Body of pancreas (tissue), 4 donors: ENCODE results near the gene ANKRD44. TPM values are rescaled to one million over a fixed set of nuclear protein-coding genes. Genes with fewer than 3 reads are reported as not detected.
A peak's percentile ranks its signal among the peaks of the same experiment; 100 is the strongest.
"Not testable (repeated sequence)": the region's sequence is repeated elsewhere in the genome, so short reads cannot be mapped to it uniquely, and the experiment has no call there.

ENCODE experiments used
- ATAC-seq: fragments of 150-250 bp; one replicate; pipeline ENCODE4 v1.9.1; 2016
- DNase-seq, 4 donors: peaks; one replicate each; pipeline ENCODE4 v3.0.0-alpha.2; 2019
- H3K27ac ChIP-seq, 4 donors: fragments of 200-600 bp; sonication (generic); 1 replicate in 3 of 4; 2 replicates in 1 of 4; pipeline versions ENCODE4 v1.5.1 to v1.6.1; 2016 to 2019; ENCODE audit warnings: mild to moderate bottlenecking in 1 of 4, mixed read lengths in 1 of 4, moderate library complexity in 1 of 4
- H3K27me3 ChIP-seq, 2 donors: fragments of 200-600 bp; sonication (generic); one replicate each; pipeline ENCODE4 v1.6.0; 2016; ENCODE audit warnings: mild to moderate bottlenecking in 1 of 2
- H3K36me3 ChIP-seq, 2 donors: fragments of 200-600 bp; sonication (generic); replicated peaks in 1 of 2; 2 replicates each; pipeline ENCODE4 v1.5.1; 2016; ENCODE audit warnings: low read depth in 2 of 2; ENCODE audit not compliant: insufficient read depth in 1 of 2
- H3K4me1 ChIP-seq: fragments of 200-600 bp; sonication (generic); one replicate; pipeline ENCODE4 v1.6.0; 2016
- H3K4me3 ChIP-seq, 2 donors: fragments of 200-600 bp; sonication (generic); 1 replicate in 1 of 2; 2 replicates in 1 of 2; pipeline ENCODE4 v1.5.1; 2016 to 2019
- H3K9me3 ChIP-seq, 3 donors: fragments of 200-600 bp; sonication (generic); 1 replicate in 2 of 3; 2 replicates in 1 of 3; pipeline ENCODE4 v1.5.1; 2016
- POLR2A ChIP-seq, 3 donors: fragments of 450-650 bp; IDR thresholded peaks; one replicate each; pipeline ENCODE4 v1.6.1; 2016; ENCODE audit warnings: antibody characterized with exemption in 3 of 3, mild to moderate bottlenecking in 2 of 3
- WGBS, 2 donors: methylation state at CpG; one replicate each; pipeline ENCODE4 v1.1.5; 2017; 5-methylcytosine and 5-hydroxymethylcytosine counted together
- intact Hi-C: fragments of 100-400 bp; cut with DNase I; formaldehyde crosslinking; loops from one replicate; pipeline ENCODE4 v1.15.1; 2023
- total RNA-seq, 2 donors: library from RNA; depleted of rRNA; stranded (reverse); fragments of >200 nt; gene quantifications; one replicate each; pipeline ENCODE4 v1.1.0, GENCODE V29; 2016
- TF ChIP-seq, protein P1 (sequence below), 7 experiments: fragments of 450-650 bp in 4 of 7; fragments of 200-600 bp in 3 of 7; sonication (generic) in 3 of 7; IDR thresholded peaks; one replicate each; pipeline ENCODE4 v1.5.1; 2016 to 2019; ENCODE audit warnings: antibody characterized with exemption in 7 of 7

The ANKRD44 gene
- total RNA-seq, 2 donors from 2014 or later, result 12.2 TPM

DNA sequence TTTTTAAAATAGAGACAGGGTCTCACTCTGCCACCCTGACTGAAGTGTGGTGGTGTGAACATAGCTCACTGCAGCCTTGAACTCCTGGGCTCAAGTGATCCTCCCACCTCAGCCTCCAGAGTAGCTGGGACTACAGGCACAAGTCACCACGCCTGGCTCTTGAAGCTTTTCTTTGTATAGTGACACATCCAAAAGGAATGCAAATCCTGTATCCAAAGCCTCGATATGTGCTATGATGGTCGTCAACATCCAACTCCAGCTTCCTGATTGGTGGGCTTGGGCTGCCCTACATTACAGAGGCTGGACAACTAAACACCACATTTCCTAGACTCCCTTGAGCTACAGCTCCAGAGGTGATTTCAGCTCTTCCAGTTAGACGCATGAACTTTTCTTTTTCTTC lies 282.4 kb downstream of the ANKRD44 start:
- Histone ChIP-seq H3K9me3 (no peaks in the 10 kb centered on the region), H3K27ac (no peak overlapping the region), H3K27me3 (no peaks in the 10 kb centered on the region), H3K36me3 (no peaks in the 10 kb centered on the region), H3K4me3 (no peak overlapping the region), H3K4me1 (peaks cover 17% of the 10 kb centered on the region)
- WGBS, 2 donors, result 88 to 90% methylated on average over 4 of the region's 4 CpGs
- no peak for DNase-seq
- intact Hi-C loops, result no loop called here
- TF ChIP-seq POLR2A (IDR thresholded peaks at IDR 0.05), result no peak
- TF ChIP-seq, protein P1, sequence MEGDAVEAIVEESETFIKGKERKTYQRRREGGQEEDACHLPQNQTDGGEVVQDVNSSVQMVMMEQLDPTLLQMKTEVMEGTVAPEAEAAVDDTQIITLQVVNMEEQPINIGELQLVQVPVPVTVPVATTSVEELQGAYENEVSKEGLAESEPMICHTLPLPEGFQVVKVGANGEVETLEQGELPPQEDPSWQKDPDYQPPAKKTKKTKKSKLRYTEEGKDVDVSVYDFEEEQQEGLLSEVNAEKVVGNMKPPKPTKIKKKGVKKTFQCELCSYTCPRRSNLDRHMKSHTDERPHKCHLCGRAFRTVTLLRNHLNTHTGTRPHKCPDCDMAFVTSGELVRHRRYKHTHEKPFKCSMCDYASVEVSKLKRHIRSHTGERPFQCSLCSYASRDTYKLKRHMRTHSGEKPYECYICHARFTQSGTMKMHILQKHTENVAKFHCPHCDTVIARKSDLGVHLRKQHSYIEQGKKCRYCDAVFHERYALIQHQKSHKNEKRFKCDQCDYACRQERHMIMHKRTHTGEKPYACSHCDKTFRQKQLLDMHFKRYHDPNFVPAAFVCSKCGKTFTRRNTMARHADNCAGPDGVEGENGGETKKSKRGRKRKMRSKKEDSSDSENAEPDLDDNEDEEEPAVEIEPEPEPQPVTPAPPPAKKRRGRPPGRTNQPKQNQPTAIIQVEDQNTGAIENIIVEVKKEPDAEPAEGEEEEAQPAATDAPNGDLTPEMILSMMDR (IDR thresholded peaks at IDR 0.05), result no peak
- ATAC-seq, result no peak

DNA sequence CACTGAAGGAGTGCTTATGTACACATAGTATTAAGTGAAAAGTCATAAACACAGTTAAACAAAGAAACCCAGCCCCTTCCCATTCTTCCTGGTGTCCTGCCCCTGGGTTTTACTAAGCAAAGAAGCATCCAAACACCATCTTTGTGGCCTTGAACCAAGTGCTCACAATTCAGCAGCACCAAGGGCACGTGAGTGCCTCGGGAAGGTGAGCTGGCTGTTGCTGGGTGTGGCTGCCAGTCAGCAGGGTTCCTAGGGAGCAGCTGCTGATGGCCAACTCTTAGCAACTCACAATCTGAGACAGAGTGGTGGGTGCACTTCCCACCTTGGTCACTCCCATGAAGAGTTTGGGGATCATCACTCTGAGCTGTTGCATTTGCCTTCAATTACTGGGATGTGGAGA lies 286.4 kb downstream of the ANKRD44 start:
- 69 to 86% methylated on average over 2 of the region's 2 CpGs for WGBS, 2 donors

DNA sequence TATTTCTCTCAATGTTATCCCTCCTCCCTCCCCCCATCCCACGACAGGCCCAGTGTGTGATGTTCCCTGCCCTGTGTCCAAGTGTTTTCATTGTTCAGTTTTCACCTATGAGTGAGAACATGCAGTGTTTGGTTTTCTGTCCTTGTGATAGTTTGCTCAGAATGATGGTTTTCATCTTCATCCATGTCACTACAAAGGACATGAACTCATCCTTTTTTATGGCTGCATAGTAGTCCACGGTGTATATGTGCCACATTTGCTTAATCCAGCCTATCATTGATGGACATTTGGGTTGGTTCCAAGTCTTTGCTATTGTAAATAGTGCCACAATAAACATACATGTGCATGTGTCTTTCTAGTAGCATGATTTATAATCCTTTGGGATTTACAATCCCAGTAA lies 289.7 kb downstream of the ANKRD44 start:
- H3K27me3 ChIP-seq, DNase-seq, H3K9me3 ChIP-seq, H3K4me1 ChIP-seq, H3K36me3 ChIP-seq, H3K27ac ChIP-seq, intact Hi-C loops, H3K4me3 ChIP-seq, ATAC-seq: not testable (repeated sequence)
- WGBS, 2 donors, result 87 to 97% methylated on average over 2 of the region's 2 CpGs

More for the DNA sequence above, 286.4 kb downstream of the ANKRD44 start:
- H3K9me3 ChIP-seq, result no peaks in the 10 kb centered on the region
- no peak for ATAC-seq
- no peaks in the 10 kb centered on the region for H3K27me3 ChIP-seq
- DNase-seq, result no peak
- H3K36me3 ChIP-seq, result no peaks in the 10 kb centered on the region
- no peak overlapping the region for H3K27ac ChIP-seq
- no peaks in the 10 kb centered on the region for H3K4me1 ChIP-seq
- TF ChIP-seq POLR2A (IDR thresholded peaks at IDR 0.05), result no peak
- TF ChIP-seq, protein P1 (IDR thresholded peaks at IDR 0.05), result no peak
- intact Hi-C loops, result no loop called here
- H3K4me3 ChIP-seq, result no peak overlapping the region

DNA sequence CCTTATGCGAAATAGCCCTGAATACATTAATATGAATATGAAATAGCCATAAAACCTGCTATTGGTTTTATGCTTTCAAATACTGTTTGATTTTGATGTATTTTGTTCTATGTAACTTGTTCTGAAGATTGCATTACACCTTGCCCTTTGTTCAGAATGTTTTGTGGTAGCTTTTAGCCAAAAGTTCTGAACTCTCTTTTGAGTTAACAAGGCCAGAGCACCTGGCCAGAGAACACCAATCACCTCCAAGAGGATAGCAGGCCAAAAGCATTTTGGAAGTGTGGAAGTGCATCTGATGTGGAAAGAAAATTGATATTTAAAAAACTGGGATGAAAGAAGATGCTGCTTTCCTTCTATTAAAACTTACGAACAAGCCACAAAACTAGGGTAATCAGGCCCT lies 297.5 kb downstream of the ANKRD44 start:
- intact Hi-C loops, result no loop called here
- no peaks in the 10 kb centered on the region for H3K36me3 ChIP-seq
- no peak for TF ChIP-seq POLR2A (IDR thresholded peaks at IDR 0.05)
- ATAC-seq (no peak), DNase-seq (no peak)
- no peaks in the 10 kb centered on the region for H3K27me3 ChIP-seq
- H3K4me3 ChIP-seq, result no peak overlapping the region
- H3K4me1 ChIP-seq, result no peaks in the 10 kb centered on the region
- H3K9me3 ChIP-seq, result no peaks in the 10 kb centered on the region
- no peak overlapping the region for H3K27ac ChIP-seq
- WGBS, 2 donors, result 90 to 100% methylated on average over 2 of the region's 2 CpGs

DNA sequence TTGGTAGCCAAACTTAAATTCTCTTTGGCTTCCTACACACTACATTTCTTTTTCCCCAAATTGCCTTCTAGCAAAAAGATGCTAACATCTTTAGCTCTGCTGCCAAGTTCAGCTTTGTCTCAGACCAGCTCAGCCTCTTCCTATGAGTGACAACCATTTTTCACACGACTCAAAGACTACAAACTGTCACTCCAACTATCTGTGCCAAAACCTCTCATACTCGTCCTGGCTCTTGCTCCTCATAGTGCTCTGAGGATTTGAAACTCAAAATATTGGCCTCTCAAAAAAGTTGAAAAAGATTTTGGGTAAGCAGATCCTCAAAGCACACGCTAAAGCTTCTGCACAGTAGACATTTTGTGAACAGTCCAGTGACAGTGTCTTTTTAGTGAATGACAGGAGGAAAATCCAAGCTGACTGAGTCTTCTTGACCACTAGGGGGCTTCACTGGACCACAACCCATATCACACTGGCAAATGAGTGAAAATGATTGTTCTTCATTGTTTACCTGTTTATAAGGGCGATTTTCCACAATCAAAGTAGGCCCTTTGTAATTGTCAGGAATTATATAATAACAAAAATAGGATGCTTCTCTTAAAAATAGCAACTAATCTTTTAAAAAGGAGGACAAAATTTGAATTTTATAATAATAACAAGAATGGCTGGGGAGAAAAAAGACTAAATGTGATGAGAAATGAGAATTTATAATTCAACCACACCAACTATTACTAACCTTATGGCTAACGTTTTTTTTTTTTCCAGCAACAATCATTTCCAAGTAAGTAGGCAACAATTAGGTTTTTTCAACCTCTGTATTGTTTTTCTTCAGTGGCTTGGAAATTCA lies 298.6 kb downstream of the ANKRD44 start:
- no peaks in the 10 kb centered on the region for H3K9me3 ChIP-seq
- H3K4me1 ChIP-seq, result peaks cover under 1% of the 10 kb centered on the region
- WGBS, 2 donors, result 32 to 38% methylated on average over 5 of the region's 5 CpGs
- no peak overlapping the region for H3K4me3 ChIP-seq
- ATAC-seq, result peak; percentile 65
- H3K27ac ChIP-seq, result no peak overlapping the region
- no peaks in the 10 kb centered on the region for H3K27me3 ChIP-seq
- intact Hi-C loops, result no loop called here
- H3K36me3 ChIP-seq, result no peaks in the 10 kb centered on the region
- TF ChIP-seq, protein P1 (IDR thresholded peaks at IDR 0.05), result peak; percentile 53 to 75 (median 67)
- no peak for TF ChIP-seq POLR2A (IDR thresholded peaks at IDR 0.05)
- DNase-seq, result peak in 3 of 4 donors; percentile 36 to 41 (median 38)

DNA sequence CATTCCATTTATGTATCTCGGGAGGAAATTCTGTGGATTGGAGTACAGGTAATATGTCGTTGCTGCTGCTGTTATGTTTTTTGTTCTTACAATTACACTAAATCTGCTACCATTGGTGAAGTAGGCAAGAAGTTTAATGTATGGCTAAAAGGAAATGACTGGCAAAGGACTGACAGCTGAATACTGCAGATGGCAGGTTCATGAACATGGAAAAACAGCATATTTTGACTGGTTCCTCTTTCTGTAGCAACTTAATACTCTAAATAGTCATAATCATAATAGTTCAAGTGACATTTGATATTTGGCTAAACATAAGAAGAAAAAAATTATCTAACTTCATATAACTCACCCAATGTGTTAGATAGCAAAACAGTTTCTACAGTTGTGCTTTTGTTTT lies 299.6 kb downstream of the ANKRD44 start:
- H3K36me3 ChIP-seq, result no peaks in the 10 kb centered on the region
- 77 to 78% methylated on average over 2 of the region's 2 CpGs for WGBS, 2 donors
- intact Hi-C loops, result no loop called here
- TF ChIP-seq, protein P1 (IDR thresholded peaks at IDR 0.05), result no peak
- no peak for TF ChIP-seq POLR2A (IDR thresholded peaks at IDR 0.05)
- no peaks in the 10 kb centered on the region for H3K9me3 ChIP-seq
- no peak overlapping the region for H3K4me3 ChIP-seq
- DNase-seq (no peak), ATAC-seq (no peak)
- peaks cover 10% of the 10 kb centered on the region for H3K4me1 ChIP-seq
- no peak overlapping the region for H3K27ac ChIP-seq
- no peaks in the 10 kb centered on the region for H3K27me3 ChIP-seq
